ENCODE results near the gene PAOX. TPM values are rescaled to one million over a fixed set of nuclear protein-coding genes. Genes with fewer than 3 reads are reported as not detected.

PAOX gene
- total RNA-seq, 4 donors from 2014 or later: 15.3 to 26.7 (median 18.4) TPM

DNA sequence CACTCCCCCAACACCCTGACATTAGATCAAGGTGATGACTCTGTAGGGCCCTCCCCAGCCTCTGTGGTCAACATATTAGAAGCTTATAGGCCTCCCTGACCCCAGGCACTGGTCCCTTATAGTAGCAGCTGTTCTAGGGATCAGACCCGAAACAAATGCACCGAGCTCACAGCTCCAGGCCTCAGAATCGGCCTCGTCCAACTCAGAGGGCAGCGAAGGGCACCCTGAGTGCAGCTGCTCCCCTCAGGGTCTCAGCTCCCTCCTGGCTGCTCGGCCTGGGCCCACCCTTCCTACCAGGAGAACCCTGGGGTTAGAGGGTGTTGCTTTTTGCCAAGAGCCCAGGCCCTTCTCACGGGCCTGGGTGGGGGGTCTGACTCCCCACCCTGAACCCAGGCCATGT, 10.9 kb upstream of the PAOX start:
- TF ChIP-seq, protein P1, sequence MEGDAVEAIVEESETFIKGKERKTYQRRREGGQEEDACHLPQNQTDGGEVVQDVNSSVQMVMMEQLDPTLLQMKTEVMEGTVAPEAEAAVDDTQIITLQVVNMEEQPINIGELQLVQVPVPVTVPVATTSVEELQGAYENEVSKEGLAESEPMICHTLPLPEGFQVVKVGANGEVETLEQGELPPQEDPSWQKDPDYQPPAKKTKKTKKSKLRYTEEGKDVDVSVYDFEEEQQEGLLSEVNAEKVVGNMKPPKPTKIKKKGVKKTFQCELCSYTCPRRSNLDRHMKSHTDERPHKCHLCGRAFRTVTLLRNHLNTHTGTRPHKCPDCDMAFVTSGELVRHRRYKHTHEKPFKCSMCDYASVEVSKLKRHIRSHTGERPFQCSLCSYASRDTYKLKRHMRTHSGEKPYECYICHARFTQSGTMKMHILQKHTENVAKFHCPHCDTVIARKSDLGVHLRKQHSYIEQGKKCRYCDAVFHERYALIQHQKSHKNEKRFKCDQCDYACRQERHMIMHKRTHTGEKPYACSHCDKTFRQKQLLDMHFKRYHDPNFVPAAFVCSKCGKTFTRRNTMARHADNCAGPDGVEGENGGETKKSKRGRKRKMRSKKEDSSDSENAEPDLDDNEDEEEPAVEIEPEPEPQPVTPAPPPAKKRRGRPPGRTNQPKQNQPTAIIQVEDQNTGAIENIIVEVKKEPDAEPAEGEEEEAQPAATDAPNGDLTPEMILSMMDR (IDR thresholded peaks at IDR 0.05): no peak
- TF ChIP-seq POLR2A (IDR thresholded peaks at IDR 0.05) (no peak), EP300 (IDR thresholded peaks at IDR 0.05) (no peak)
- H3K9me3 ChIP-seq: no peaks in the 10 kb centered on the region
- 86 to 90% methylated on average over 7 of the region's 7 CpGs for WGBS, 2 donors
- H3K36me3 ChIP-seq: peaks cover 5 to 82% (median 7%) of the 10 kb centered on the region in 3 donors
- no peak overlapping the region for H3K27ac ChIP-seq
- H3K4me3 ChIP-seq: no peak overlapping the region
- H3K4me1 ChIP-seq: peaks cover 0 to 14% (median 3%) of the 10 kb centered on the region in 4 donors
- DNase-seq (ENCODE audit: low spot score in 2 of 2): no peak
- no peaks in the 10 kb centered on the region for H3K27me3 ChIP-seq

GRCh38 chr10:133370030-133370786, 8.9 kb upstream of the PAOX start:
- no peaks in the 10 kb centered on the region for H3K9me3 ChIP-seq
- H3K4me1 ChIP-seq: peaks cover 0 to 29% (median 9%) of the 10 kb centered on the region in 4 donors
- no peak overlapping the region for H3K4me3 ChIP-seq
- peaks cover 5 to 62% (median 7%) of the 10 kb centered on the region in 3 donors for H3K36me3 ChIP-seq
- no peak overlapping the region for H3K27ac ChIP-seq
- no peak for TF ChIP-seq EP300 (IDR thresholded peaks at IDR 0.05)
- TF ChIP-seq, protein P1 (IDR thresholded peaks at IDR 0.05): no peak
- TF ChIP-seq POLR2A (IDR thresholded peaks at IDR 0.05): no peak
- DNase-seq (ENCODE audit: low spot score in 2 of 2): no peak
- 89 to 92% methylated on average over 23 to 24 of the region's 24 CpGs for WGBS, 2 donors
- H3K27me3 ChIP-seq: no peaks in the 10 kb centered on the region

- H3K4me1 ChIP-seq: peaks cover 0 to 47% (median 13%) of the 10 kb centered on the region in 4 donors
- H3K4me3 ChIP-seq: peak overlapping the region; percentile 37 to 93 (median 70)
- WGBS, 2 donors: 33 to 35% methylated on average over 18 to 19 of the region's 20 CpGs
- H3K27me3 ChIP-seq: no peaks in the 10 kb centered on the region
- no peaks in the 10 kb centered on the region for H3K9me3 ChIP-seq
- peak overlapping the region in 3 of 4 donors; percentile 60 to 95 (median 88) for H3K27ac ChIP-seq
- DNase-seq (ENCODE audit: low spot score in 2 of 2): no peak
- H3K36me3 ChIP-seq: peaks cover 0 to 41% (median 5%) of the 10 kb centered on the region in 3 donors
- TF ChIP-seq EP300 (IDR thresholded peaks at IDR 0.05) (no peak), POLR2A (IDR thresholded peaks at IDR 0.05) (no peak)
- TF ChIP-seq, protein P1 (IDR thresholded peaks at IDR 0.05): no peak
These were observed 6.6 kb upstream of the PAOX start for GRCh38 chr10:133372507-133372906.

DNA sequence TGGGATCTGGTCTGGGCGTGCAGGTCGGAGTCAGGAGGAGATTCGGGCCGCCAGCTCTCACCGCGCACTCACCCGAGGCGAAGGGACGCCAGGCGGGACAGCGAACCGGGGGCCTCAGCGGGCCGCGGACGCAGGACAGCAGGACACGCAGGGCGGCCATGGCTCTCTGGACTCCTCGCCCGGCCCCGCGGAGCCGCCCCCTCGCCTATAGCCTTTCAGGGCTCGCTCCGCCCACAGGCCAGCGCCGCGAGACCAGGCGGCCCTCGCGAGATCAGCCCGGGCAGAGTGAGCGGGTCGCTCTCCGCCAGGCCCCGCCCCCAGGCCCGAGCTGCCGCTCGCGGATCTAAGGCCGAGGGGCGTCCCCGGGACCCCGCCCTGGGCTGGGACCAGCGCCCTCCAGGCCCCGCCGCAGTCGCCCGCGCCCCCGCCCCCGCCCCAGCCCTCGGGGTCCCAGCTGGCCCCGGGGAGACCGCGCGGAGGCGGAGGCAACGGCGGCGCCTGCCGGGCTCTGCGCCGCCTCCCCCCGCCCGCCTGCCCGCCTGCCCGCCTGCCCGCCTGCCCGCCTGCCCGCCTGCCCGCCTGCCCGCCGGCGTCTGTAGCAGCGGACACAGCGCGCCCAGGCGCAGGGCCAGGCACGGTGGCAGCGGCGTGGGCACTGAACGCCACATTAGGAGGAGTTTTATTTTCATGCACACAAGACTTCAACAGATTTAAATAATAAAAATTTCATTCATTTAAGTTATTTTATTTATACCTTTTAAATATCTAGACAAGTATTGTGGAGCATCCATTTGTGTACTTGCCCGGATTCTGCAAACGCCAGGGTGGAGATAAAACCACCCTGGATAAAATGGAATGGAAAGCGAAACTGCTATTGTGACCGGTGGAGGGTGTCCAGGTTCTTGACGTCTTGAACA, 5.6 kb upstream of the PAOX start, which contains the start of gene ECHS1:
ECHS1 (minus strand) TSS at position 181 of the 917 bp plus-strand sequence; CDS start at position 160, 21 bp downstream.
- Histone ChIP-seq H3K36me3 (peaks cover 0 to 32% (median 5%) of the 10 kb centered on the region in 3 donors), H3K4me1 (peaks cover 0 to 54% (median 18%) of the 10 kb centered on the region in 4 donors), H3K27ac (peak within 1 kb of the TSS; percentile 71 to 95 (median 84)), H3K27me3 (no peaks in the 10 kb centered on the region), H3K9me3 (no peaks in the 10 kb centered on the region), H3K4me3 (peak within 1 kb of the TSS; percentile 61 to 93 (median 84))
- WGBS, 2 donors: 1 to 3% methylated on average over 27 to 48 of the region's 89 CpGs
- peak; percentile 91 to 94 for DNase-seq (ENCODE audit: low spot score in 2 of 2)
- TF ChIP-seq, protein P1 (IDR thresholded peaks at IDR 0.05): peak in 1 of 5 experiments; percentile 23
- TF ChIP-seq POLR2A (IDR thresholded peaks at IDR 0.05): peak; percentile 46 to 64
- TF ChIP-seq EP300 (IDR thresholded peaks at IDR 0.05): peak; percentile 13 to 72
